ENCODE data around the gene KCNK15. TPM values are rescaled to one million over a fixed set of nuclear protein-coding genes. Genes with fewer than 3 reads are reported as not detected.

Gene KCNK15
- total RNA-seq, 1 donor from 2014 or later = 0.77 TPM

DNA sequence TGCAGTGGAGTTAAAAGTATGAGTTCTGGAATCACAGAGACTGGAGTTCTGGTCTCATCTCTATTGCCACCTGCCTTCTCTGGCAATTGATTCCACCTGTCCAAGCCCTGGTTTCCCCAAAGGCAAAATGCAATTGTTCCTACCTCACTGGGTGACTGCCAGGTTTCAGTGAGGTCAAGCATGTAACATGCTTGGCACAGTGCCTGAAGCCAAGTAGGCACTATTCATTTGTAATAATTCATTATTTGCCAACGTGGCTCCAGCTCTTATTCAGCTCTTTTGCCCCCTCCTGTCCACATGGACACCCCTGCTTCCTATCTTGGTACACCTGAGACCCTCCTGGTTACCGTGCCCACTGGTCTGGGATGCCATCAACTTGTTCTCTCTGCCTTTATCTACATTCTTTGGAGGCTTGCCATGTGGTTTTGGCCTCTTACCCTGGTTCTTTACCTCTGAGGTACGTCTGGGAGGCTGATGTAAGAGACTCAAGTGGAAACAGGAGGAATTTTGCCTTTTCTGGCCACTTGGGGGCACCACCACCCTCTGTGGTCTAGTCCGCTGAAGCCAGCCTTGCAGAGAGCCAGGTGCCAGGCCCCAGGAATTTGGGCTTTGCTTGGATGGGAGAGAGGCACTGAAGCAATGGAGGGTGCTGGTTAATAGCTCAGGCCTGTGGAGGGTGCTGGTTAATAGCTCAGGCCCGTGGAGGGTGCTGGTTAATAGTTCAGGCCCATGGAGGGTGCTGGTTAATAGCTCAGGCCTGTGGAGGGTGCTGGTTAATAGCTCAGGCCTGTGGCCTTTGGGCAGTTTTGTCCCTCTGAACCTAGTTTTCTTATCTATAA is 1.7 kb downstream of the KCNK15 start:
- peaks cover 1% of the 10 kb centered on the region for H3K36me3 Mint-ChIP-seq (ENCODE audit: low read depth)
- DNase-seq (ENCODE audit: low spot score) = no peak
- H3K27me3 Mint-ChIP-seq (ENCODE audit: low read depth) = peaks cover 12% of the 10 kb centered on the region
- H3K27ac Mint-ChIP-seq (ENCODE audit: unreplicated experiment) = peak overlapping the region; percentile 70
- TF ChIP-seq, protein P1, sequence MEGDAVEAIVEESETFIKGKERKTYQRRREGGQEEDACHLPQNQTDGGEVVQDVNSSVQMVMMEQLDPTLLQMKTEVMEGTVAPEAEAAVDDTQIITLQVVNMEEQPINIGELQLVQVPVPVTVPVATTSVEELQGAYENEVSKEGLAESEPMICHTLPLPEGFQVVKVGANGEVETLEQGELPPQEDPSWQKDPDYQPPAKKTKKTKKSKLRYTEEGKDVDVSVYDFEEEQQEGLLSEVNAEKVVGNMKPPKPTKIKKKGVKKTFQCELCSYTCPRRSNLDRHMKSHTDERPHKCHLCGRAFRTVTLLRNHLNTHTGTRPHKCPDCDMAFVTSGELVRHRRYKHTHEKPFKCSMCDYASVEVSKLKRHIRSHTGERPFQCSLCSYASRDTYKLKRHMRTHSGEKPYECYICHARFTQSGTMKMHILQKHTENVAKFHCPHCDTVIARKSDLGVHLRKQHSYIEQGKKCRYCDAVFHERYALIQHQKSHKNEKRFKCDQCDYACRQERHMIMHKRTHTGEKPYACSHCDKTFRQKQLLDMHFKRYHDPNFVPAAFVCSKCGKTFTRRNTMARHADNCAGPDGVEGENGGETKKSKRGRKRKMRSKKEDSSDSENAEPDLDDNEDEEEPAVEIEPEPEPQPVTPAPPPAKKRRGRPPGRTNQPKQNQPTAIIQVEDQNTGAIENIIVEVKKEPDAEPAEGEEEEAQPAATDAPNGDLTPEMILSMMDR (IDR thresholded peaks at IDR 0.05) = peak; percentile 88
- H3K4me3 Mint-ChIP-seq (ENCODE audit: unreplicated experiment) = peak overlapping the region; percentile 16
- peaks cover 15% of the 10 kb centered on the region for H3K4me1 Mint-ChIP-seq (ENCODE audit: low read depth)
- H3K9me3 Mint-ChIP-seq (ENCODE audit: low read depth) = no peaks in the 10 kb centered on the region

DNA sequence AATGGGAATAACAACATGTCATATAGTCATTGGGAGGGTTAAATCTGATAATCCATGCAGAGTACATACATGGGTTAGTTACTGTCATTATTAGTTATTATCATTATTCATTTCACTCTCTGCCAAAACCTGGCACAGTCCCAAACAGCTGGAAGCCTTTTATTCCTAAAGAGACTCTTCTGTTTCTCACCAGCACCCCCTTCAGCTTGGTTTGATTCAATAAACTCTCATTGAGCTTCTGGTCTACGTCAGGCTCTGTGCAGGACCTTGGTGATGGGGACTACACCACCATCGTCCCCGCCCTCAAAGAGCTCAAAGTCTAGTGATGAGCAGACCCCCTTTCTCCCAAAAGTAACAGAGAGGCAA is 2.3 kb downstream of the KCNK15 start:
- no peak overlapping the region for H3K27ac Mint-ChIP-seq (ENCODE audit: unreplicated experiment)
- DNase-seq (ENCODE audit: low spot score) = no peak
- H3K4me1 Mint-ChIP-seq (ENCODE audit: low read depth) = peaks cover 15% of the 10 kb centered on the region
- TF ChIP-seq, protein P1 (IDR thresholded peaks at IDR 0.05) = no peak
- peaks cover 1% of the 10 kb centered on the region for H3K36me3 Mint-ChIP-seq (ENCODE audit: low read depth)
- no peaks in the 10 kb centered on the region for H3K9me3 Mint-ChIP-seq (ENCODE audit: low read depth)
- H3K4me3 Mint-ChIP-seq (ENCODE audit: unreplicated experiment) = no peak overlapping the region
- H3K27me3 Mint-ChIP-seq (ENCODE audit: low read depth) = peaks cover 11% of the 10 kb centered on the region

DNA sequence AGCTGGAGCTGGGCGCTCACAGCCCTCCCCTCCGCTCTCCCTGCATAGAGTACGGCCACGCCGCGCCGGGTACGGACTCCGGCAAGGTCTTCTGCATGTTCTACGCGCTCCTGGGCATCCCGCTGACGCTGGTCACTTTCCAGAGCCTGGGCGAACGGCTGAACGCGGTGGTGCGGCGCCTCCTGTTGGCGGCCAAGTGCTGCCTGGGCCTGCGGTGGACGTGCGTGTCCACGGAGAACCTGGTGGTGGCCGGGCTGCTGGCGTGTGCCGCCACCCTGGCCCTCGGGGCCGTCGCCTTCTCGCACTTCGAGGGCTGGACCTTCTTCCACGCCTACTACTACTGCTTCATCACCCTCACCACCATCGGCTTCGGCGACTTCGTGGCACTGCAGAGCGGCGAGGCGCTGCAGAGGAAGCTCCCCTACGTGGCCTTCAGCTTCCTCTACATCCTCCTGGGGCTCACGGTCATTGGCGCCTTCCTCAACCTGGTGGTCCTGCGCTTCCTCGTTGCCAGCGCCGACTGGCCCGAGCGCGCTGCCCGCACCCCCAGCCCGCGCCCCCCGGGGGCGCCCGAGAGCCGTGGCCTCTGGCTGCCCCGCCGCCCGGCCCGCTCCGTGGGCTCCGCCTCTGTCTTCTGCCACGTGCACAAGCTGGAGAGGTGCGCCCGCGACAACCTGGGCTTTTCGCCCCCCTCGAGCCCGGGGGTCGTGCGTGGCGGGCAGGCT is 4.6 kb downstream of the KCNK15 start:
- H3K4me3 Mint-ChIP-seq (ENCODE audit: unreplicated experiment) = no peak overlapping the region

DNA sequence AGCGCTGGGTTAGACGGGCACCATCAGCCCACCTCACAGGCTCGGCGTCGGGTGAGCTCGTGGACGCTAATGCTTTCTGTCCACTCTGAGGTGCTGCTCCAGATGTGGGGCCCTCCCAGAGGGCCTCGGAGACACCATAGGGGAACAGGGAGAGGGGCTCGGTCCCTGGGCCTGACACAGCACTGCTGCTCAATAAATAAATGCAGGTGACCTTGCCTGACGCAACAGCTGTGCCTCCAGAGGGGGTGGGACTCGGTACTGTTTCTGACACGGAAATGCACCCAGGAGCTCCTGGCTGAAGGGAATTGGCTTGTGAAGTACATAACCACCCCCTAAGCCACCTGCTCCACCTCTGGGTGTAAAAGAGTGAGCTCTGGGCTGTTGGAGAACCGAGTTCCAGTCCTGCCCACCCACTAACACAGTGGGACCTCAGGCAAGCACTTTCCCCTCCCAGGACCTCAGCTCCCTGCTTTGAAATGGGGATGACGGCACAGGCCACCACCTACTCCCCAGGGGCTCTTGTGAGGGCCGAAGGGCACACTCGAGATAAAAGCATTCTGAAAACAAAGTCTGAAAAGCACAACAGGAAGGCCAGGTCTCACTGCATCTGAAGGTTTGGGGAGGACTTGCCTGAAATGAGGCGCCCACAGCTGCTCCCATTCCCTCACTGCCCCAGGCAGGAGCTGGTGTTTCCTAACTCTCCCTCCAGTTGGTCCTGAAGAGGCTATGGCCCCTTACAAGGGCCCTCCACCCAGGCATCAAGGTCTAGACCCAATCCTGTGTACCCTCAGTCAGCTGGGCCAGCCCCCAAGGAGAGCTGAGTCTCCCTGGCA is 6.7 kb downstream of the KCNK15 start:
- Mint-ChIP-seq H3K9me3 (ENCODE audit: low read depth) (no peaks in the 10 kb centered on the region), H3K27ac (ENCODE audit: unreplicated experiment) (no peak overlapping the region), H3K36me3 (ENCODE audit: low read depth) (peaks cover 1% of the 10 kb centered on the region), H3K27me3 (ENCODE audit: low read depth) (peaks cover 14% of the 10 kb centered on the region), H3K4me1 (ENCODE audit: low read depth) (peaks cover 3% of the 10 kb centered on the region), H3K4me3 (ENCODE audit: unreplicated experiment) (no peak overlapping the region)
- no peak for DNase-seq (ENCODE audit: low spot score)
- TF ChIP-seq, protein P1 (IDR thresholded peaks at IDR 0.05) = no peak

More for the DNA sequence above, 4.6 kb downstream of the KCNK15 start:
- Mint-ChIP-seq H3K36me3 (ENCODE audit: low read depth) (peaks cover 1% of the 10 kb centered on the region), H3K9me3 (ENCODE audit: low read depth) (no peaks in the 10 kb centered on the region), H3K4me1 (ENCODE audit: low read depth) (peaks cover 13% of the 10 kb centered on the region), H3K27ac (ENCODE audit: unreplicated experiment) (no peak overlapping the region), H3K27me3 (ENCODE audit: low read depth) (peaks cover 9% of the 10 kb centered on the region)
- TF ChIP-seq, protein P1 (IDR thresholded peaks at IDR 0.05) = no peak
- no peak for DNase-seq (ENCODE audit: low spot score)

DNA sequence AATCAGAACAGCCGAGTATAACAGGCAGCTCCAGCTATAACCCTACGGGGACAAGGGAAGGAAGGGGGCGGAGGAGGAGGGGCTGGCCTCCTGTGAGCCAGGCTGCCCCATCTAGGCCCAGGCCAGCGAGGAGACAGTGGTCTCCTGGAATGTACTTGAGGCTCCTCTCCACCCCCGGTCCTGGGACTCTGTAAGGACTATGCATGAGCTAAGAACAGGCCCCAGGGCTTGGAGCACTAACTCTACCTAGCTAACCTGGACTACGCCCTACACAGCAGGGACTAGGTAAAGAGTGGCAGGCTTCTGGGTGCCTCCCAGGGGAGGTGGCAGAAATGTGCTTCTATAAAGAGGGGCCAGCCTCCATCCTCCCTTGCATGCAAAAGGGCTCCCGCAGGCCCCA is 8.9 kb downstream of the KCNK15 start:
- TF ChIP-seq, protein P1 (IDR thresholded peaks at IDR 0.05) = no peak
- Mint-ChIP-seq H3K4me1 (ENCODE audit: low read depth) (no peaks in the 10 kb centered on the region), H3K9me3 (ENCODE audit: low read depth) (no peaks in the 10 kb centered on the region), H3K4me3 (ENCODE audit: unreplicated experiment) (no peak overlapping the region), H3K27me3 (ENCODE audit: low read depth) (peaks cover 23% of the 10 kb centered on the region), H3K36me3 (ENCODE audit: low read depth) (peaks cover 1% of the 10 kb centered on the region), H3K27ac (ENCODE audit: unreplicated experiment) (no peak overlapping the region)
- no peak for DNase-seq (ENCODE audit: low spot score)

Data from chondrocyte (in vitro differentiated cells).